Upper lobe of left lung (tissue), 6 donors: ENCODE results near the gene FAM118B. TPM values are rescaled to one million over a fixed set of nuclear protein-coding genes. Genes with fewer than 3 reads are reported as not detected.

ENCODE experiments used
- ATAC-seq, 2 donors: fragments of 200-7000 bp; cut with Tn5 transposase; one replicate each; pipeline ENCODE4 v1.9.1; 2022; ENCODE audit warnings: mild to moderate bottlenecking in 2 of 2, moderate library complexity in 2 of 2; ENCODE audit not compliant: low FRiP score in 2 of 2
- DNase-seq, 2 donors: peaks; one replicate each; pipeline ENCODE4 v3.0.0-alpha.2; 2019 to 2020
- H3K27ac ChIP-seq, 4 donors: fragments of 200-600 bp; sonication (generic); one replicate each; pipeline ENCODE4 v1.5.1; 2016 to 2019
- H3K27me3 ChIP-seq, 4 donors: fragments of 200-600 bp; sonication (generic); one replicate each; pipeline ENCODE4 v1.5.1; 2017 to 2019
- H3K36me3 ChIP-seq, 4 donors: fragments of 200-600 bp; sonication (generic); one replicate each; pipeline ENCODE4 v1.5.1; 2016 to 2019
- H3K4me1 ChIP-seq, 4 donors: fragments of 200-600 bp; sonication (generic); one replicate each; pipeline ENCODE4 v1.5.1; 2018 to 2019
- H3K4me3 ChIP-seq, 4 donors: fragments of 200-600 bp; sonication (generic); one replicate each; pipeline ENCODE4 v1.5.1; 2017 to 2019; ENCODE audit warnings: mild to moderate bottlenecking in 2 of 4, moderate library complexity in 1 of 4
- H3K9me3 ChIP-seq, 4 donors: fragments of 200-600 bp; sonication (generic); one replicate each; pipeline ENCODE4 v1.5.1; 2018 to 2019
- CTCF ChIP-seq, 6 experiments: fragments of 450-650 bp in 4 of 6; fragments of 200-600 bp in 2 of 6; sonication (generic) in 2 of 6; IDR thresholded peaks; one replicate each; pipeline ENCODE4 v1.5.1; 2016 to 2019; ENCODE audit warnings: antibody characterized with exemption in 6 of 6
- EP300 ChIP-seq, 4 donors: sonication (generic); formaldehyde crosslinking; IDR thresholded peaks; one replicate each; pipeline ENCODE4 v1.5.1; 2017; ENCODE audit warnings: antibody characterized with exemption in 4 of 4, control low read depth in 2 of 4
- POLR2A ChIP-seq, 4 donors: fragments of 450-650 bp; IDR thresholded peaks; one replicate each; pipeline ENCODE4 v1.5.1; 2016 to 2017; ENCODE audit warnings: antibody characterized with exemption in 4 of 4, mild to moderate bottlenecking in 2 of 4
- POLR2AphosphoS5 ChIP-seq, 2 donors: sonication (generic); formaldehyde crosslinking; IDR thresholded peaks; one replicate each; pipeline ENCODE4 v1.5.1; 2017; ENCODE audit warnings: antibody characterized with exemption in 2 of 2
- WGBS, 2 donors: methylation state at CpG; one replicate each; pipeline ENCODE4 v1.1.5; 2017 to 2018; 5-methylcytosine and 5-hydroxymethylcytosine counted together
- total RNA-seq, 6 donors: library from RNA; depleted of rRNA in 4 of 6; stranded (reverse); fragments of >200 nt in 4 of 6; gene quantifications; one replicate each; pipeline versions ENCODE4 v1.1.0 to v1.2.1, GENCODE V29; 2016 to 2021
- donor health status: DM: no; HTN: no; CAD: no; lungs with moderate emphysema.
- donor health status: DM: no; HTN: yes; CAD: no; lungs with severe emphysema.

FAM118B gene
- total RNA-seq, 6 donors from 2014 or later = 9.2 to 36.7 (median 31.2) TPM

DNA sequence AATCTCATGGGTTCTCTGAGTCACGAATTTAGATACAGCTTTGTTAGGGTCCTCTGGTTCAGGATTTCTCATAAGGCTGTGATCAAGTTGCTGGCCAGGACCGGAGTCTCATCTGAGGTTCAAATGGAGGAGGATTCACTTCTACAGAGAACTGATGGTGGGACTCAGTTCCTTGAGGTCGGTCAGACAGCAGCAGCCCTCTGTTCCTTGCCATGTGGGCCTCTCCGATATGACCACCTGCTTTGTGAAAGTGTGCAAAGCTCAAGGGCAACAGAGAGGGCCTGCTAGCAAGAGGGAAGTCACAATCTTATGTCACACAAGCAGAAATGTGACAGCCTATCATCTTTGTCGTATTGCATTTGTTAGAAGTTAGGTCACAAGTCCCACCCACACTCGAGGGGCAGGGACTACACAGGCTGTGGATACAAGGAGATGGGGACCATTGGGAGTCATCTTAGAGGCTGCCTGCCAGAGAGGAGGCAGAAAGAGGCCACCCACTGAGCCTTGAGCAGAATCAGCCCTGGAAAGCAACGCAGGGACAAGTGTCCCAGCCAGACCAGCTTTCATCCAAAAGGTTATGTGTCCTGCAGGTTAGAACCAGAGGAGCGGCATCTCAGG lies 34.6 kb upstream of the FAM118B start:
- no peaks in the 10 kb centered on the region for H3K27me3 ChIP-seq
- DNase-seq (no peak), ATAC-seq (no peak)
- H3K4me3 ChIP-seq = no peak overlapping the region
- TF ChIP-seq EP300 (IDR thresholded peaks at IDR 0.05) = no peak
- TF ChIP-seq CTCF (IDR thresholded peaks at IDR 0.05) = no peak
- no peak for TF ChIP-seq POLR2A (IDR thresholded peaks at IDR 0.05)
- TF ChIP-seq POLR2AphosphoS5 (IDR thresholded peaks at IDR 0.05) = no peak
- H3K36me3 ChIP-seq = no peaks in the 10 kb centered on the region
- H3K9me3 ChIP-seq = no peaks in the 10 kb centered on the region
- H3K27ac ChIP-seq = no peak overlapping the region
- WGBS, 2 donors = 84 to 85% methylated on average over 7 to 8 of the region's 8 CpGs
- H3K4me1 ChIP-seq = no peaks in the 10 kb centered on the region

DNA sequence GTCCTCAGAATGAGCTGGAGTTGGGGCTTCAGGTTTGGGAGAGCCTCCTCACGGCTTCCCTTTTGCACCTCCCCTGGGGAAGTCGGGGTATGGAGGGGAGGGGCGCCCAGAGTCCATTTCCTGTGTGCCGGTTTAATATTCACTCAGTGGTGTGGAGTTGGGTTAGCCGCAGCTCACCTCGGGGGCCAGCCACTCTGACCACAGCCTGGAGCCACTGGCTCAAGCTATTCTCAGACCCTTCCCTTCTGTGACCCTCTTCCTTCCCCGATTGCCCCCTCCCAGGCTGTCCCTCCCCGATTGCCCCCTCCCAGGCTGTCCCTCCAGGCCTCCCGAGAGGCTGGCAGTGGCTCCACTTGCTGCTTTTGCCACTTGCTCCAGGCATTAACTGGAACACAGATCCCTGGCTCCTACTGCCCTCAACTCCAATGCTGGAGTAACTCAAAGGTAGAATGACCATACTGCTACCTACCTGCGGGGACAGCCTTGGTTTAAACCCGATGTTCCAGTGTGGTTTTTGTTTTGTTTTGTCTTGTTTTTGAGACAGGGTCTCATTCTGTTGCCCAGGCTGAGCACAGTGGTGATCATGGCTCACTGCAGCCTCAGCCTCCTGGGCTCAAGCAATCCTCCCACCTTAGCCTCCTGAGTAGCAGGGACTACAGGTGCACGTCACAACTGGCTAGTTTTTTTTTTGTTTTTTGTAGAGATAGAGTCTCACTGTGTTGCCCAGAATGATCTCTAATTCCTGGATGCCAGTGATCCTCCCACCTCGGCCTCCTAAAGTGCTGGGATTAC lies 29.4 kb upstream of the FAM118B start:
- Histone ChIP-seq H3K4me3 (no peak overlapping the region), H3K36me3 (no peaks in the 10 kb centered on the region), H3K27me3 (no peaks in the 10 kb centered on the region), H3K27ac (no peak overlapping the region), H3K9me3 (no peaks in the 10 kb centered on the region), H3K4me1 (no peaks in the 10 kb centered on the region)
- no peak for ATAC-seq
- DNase-seq = no peak
- WGBS, 2 donors = 64 to 69% methylated on average over 13 of the region's 13 CpGs
- no peak for TF ChIP-seq POLR2A (IDR thresholded peaks at IDR 0.05)

DNA sequence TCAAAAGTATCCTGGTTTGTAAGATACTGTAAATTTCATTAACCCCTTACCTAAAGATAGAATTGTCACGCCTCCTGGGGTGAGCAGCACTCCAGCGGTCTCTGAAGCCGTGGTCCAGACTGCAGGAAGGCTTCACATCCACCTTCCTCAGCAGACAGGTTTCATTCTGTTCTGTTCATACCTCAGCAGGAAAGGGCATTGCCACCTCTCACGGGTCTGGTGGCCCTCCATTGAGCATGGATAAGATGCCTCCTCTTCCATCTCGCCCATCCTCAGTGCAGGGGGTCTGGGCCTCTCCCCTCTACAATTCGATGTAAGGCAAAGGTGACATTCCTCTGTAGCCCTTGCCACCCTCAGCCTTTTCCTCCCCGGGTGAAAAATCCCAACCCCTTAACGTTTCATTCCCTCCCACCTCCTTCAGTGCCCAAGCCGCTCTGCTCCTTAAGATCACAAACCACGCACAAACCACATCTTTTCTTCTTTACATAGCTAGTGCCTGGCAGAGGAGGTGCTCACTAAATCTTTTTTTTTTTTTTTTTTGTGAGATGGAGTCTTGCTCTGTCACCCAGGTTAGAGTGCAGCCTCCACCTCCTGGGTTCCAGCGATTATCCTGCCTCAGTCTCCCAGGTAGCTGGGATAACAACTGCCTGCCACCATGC lies 28.7 kb upstream of the FAM118B start:
- TF ChIP-seq POLR2A (IDR thresholded peaks at IDR 0.05) (no peak), POLR2AphosphoS5 (IDR thresholded peaks at IDR 0.05) (no peak), CTCF (IDR thresholded peaks at IDR 0.05) (no peak), EP300 (IDR thresholded peaks at IDR 0.05) (no peak)
- Histone ChIP-seq H3K27ac (no peak overlapping the region), H3K27me3 (no peaks in the 10 kb centered on the region), H3K36me3 (peaks cover 0 to 5% (median 0%) of the 10 kb centered on the region in 4 donors), H3K4me3 (no peak overlapping the region), H3K9me3 (no peaks in the 10 kb centered on the region), H3K4me1 (no peaks in the 10 kb centered on the region)
- ATAC-seq (no peak), DNase-seq (no peak)
- 72 to 86% methylated on average over 10 to 11 of the region's 11 CpGs for WGBS, 2 donors

GRCh38 chr11:126185259-126186024 lies 26.1 kb upstream of the FAM118B start:
- 82 to 86% methylated on average over 22 to 26 of the region's 26 CpGs for WGBS, 2 donors
- ATAC-seq (no peak), DNase-seq (peak in 1 of 2 donors; percentile 57)
- Histone ChIP-seq H3K4me1 (no peaks in the 10 kb centered on the region), H3K36me3 (peaks cover 0 to 5% (median 2%) of the 10 kb centered on the region in 4 donors), H3K4me3 (no peak overlapping the region), H3K27ac (no peak overlapping the region), H3K9me3 (no peaks in the 10 kb centered on the region), H3K27me3 (no peaks in the 10 kb centered on the region)
- TF ChIP-seq CTCF (IDR thresholded peaks at IDR 0.05) (no peak), EP300 (IDR thresholded peaks at IDR 0.05) (no peak), POLR2A (IDR thresholded peaks at IDR 0.05) (no peak), POLR2AphosphoS5 (IDR thresholded peaks at IDR 0.05) (no peak)
